NT2/D1 (cell line): Measurements from ENCODE around the gene FLRT1.

ENCODE experiments used
- SUZ12 ChIP-seq: IDR thresholded peaks from 2 replicates; pipeline ENCODE4 v1.6.1; 2011; ENCODE audit not compliant: insufficient read length, insufficient read depth; ENCODE audit errors: extremely low read depth
- YY1 ChIP-seq: IDR thresholded peaks from 2 replicates; pipeline ENCODE4 v1.6.1; 2011; ENCODE audit not compliant: insufficient read length, insufficient read depth
- ZNF274 ChIP-seq: IDR thresholded peaks from 2 replicates; pipeline ENCODE4 v1.6.1; 2011; ENCODE audit warnings: mild to moderate bottlenecking, low read depth, low read length

GRCh38 chr11:63999349-64000025 is 36.2 kb upstream of the FLRT1 start:
- TF ChIP-seq SUZ12 (no peak), ZNF274 (no peak), YY1 (no peak)
